Measurements from ENCODE around the gene SUPV3L1. TPM values are rescaled to one million over a fixed set of nuclear protein-coding genes. Genes with fewer than 3 reads are reported as not detected.

SUPV3L1 gene
- total and polyA plus RNA-seq, 2 of the 8 experiments (the other 6 are each of a cell fraction or from before 2014, with no cell fraction given), result 34.6 to 45.6 TPM

DNA sequence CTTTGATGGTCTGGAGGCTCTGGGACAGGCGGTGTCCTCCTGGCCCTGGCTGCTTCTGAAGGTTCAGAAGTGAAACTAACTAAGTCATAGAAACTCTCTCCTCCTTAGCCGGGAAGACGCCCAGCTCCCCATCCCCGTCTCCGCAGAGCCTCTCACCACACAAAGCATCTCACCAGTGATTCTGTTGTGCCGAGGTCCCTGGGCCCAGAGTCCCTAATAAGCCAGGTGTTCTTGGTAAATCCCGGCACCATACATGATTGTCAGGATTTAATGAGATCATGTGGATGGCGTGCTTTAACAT lies 49.5 kb downstream of the SUPV3L1 start (continued):
- TF ChIP-seq, protein P1, sequence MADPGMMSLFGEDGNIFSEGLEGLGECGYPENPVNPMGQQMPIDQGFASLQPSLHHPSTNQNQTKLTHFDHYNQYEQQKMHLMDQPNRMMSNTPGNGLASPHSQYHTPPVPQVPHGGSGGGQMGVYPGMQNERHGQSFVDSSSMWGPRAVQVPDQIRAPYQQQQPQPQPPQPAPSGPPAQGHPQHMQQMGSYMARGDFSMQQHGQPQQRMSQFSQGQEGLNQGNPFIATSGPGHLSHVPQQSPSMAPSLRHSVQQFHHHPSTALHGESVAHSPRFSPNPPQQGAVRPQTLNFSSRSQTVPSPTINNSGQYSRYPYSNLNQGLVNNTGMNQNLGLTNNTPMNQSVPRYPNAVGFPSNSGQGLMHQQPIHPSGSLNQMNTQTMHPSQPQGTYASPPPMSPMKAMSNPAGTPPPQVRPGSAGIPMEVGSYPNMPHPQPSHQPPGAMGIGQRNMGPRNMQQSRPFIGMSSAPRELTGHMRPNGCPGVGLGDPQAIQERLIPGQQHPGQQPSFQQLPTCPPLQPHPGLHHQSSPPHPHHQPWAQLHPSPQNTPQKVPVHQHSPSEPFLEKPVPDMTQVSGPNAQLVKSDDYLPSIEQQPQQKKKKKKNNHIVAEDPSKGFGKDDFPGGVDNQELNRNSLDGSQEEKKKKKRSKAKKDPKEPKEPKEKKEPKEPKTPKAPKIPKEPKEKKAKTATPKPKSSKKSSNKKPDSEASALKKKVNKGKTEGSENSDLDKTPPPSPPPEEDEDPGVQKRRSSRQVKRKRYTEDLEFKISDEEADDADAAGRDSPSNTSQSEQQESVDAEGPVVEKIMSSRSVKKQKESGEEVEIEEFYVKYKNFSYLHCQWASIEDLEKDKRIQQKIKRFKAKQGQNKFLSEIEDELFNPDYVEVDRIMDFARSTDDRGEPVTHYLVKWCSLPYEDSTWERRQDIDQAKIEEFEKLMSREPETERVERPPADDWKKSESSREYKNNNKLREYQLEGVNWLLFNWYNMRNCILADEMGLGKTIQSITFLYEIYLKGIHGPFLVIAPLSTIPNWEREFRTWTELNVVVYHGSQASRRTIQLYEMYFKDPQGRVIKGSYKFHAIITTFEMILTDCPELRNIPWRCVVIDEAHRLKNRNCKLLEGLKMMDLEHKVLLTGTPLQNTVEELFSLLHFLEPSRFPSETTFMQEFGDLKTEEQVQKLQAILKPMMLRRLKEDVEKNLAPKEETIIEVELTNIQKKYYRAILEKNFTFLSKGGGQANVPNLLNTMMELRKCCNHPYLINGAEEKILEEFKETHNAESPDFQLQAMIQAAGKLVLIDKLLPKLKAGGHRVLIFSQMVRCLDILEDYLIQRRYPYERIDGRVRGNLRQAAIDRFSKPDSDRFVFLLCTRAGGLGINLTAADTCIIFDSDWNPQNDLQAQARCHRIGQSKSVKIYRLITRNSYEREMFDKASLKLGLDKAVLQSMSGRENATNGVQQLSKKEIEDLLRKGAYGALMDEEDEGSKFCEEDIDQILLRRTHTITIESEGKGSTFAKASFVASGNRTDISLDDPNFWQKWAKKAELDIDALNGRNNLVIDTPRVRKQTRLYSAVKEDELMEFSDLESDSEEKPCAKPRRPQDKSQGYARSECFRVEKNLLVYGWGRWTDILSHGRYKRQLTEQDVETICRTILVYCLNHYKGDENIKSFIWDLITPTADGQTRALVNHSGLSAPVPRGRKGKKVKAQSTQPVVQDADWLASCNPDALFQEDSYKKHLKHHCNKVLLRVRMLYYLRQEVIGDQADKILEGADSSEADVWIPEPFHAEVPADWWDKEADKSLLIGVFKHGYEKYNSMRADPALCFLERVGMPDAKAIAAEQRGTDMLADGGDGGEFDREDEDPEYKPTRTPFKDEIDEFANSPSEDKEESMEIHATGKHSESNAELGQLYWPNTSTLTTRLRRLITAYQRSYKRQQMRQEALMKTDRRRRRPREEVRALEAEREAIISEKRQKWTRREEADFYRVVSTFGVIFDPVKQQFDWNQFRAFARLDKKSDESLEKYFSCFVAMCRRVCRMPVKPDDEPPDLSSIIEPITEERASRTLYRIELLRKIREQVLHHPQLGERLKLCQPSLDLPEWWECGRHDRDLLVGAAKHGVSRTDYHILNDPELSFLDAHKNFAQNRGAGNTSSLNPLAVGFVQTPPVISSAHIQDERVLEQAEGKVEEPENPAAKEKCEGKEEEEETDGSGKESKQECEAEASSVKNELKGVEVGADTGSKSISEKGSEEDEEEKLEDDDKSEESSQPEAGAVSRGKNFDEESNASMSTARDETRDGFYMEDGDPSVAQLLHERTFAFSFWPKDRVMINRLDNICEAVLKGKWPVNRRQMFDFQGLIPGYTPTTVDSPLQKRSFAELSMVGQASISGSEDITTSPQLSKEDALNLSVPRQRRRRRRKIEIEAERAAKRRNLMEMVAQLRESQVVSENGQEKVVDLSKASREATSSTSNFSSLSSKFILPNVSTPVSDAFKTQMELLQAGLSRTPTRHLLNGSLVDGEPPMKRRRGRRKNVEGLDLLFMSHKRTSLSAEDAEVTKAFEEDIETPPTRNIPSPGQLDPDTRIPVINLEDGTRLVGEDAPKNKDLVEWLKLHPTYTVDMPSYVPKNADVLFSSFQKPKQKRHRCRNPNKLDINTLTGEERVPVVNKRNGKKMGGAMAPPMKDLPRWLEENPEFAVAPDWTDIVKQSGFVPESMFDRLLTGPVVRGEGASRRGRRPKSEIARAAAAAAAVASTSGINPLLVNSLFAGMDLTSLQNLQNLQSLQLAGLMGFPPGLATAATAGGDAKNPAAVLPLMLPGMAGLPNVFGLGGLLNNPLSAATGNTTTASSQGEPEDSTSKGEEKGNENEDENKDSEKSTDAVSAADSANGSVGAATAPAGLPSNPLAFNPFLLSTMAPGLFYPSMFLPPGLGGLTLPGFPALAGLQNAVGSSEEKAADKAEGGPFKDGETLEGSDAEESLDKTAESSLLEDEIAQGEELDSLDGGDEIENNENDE (IDR thresholded peaks at IDR 0.05; ENCODE audit: insufficient replicate concordance, low read length), result no peak
- TF ChIP-seq, protein P2, sequence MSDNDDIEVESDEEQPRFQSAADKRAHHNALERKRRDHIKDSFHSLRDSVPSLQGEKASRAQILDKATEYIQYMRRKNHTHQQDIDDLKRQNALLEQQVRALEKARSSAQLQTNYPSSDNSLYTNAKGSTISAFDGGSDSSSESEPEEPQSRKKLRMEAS (IDR thresholded peaks at IDR 0.05), result no peak
- TF ChIP-seq CBX8 (IDR thresholded peaks at IDR 0.05; ENCODE audit: borderline replicate concordance, low read depth, low read length) (no peak), SIN3A (conservative IDR thresholded peaks at IDR 0.05 in 1 of 2, IDR thresholded peaks at IDR 0.05 in 1 of 2; ENCODE audit: low read depth in 1 of 2, low read length in 2 of 2) (no peak), RNF2 (IDR thresholded peaks at IDR 0.05; ENCODE audit: borderline replicate concordance, low read depth, low read length, missing control alignments, poor library complexity, severe bottlenecking) (no peak), CEBPB (IDR thresholded peaks at IDR 0.05; ENCODE audit: low read depth, low read length) (no peak), ASH2L (IDR thresholded peaks at IDR 0.05; ENCODE audit: low read length) (no peak), CBX5 (IDR thresholded peaks at IDR 0.05; ENCODE audit: low read depth, low read length) (no peak)

Data from H1 (cell line).